ENCODE data around the gene USB1. TPM values are rescaled to one million over a fixed set of nuclear protein-coding genes. Genes with fewer than 3 reads are reported as not detected.

Gene USB1
- total RNA-seq, 2 experiments from 2014 or later = 32.9 to 37.5 TPM

DNA sequence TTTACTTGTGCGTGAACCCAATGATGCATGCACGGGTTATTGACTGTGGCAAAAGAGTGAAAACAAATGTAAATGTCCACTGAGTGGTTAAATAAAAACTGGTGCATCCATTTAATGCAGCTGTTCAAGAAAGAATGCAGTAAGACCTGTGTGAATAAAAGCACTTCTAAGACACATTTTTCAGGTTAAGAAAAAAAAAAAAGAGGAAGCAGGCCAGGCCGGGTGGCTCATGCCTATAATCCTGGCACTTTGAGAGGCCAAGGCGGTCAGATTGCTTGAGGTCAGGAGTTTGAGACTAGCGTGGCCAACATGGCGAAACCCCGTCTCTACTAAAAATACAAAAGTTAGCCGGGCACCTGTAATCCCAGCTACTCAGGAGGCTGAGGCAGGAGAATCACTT, 42.1 kb upstream of the USB1 start:
- TF ChIP-seq, protein P1, sequence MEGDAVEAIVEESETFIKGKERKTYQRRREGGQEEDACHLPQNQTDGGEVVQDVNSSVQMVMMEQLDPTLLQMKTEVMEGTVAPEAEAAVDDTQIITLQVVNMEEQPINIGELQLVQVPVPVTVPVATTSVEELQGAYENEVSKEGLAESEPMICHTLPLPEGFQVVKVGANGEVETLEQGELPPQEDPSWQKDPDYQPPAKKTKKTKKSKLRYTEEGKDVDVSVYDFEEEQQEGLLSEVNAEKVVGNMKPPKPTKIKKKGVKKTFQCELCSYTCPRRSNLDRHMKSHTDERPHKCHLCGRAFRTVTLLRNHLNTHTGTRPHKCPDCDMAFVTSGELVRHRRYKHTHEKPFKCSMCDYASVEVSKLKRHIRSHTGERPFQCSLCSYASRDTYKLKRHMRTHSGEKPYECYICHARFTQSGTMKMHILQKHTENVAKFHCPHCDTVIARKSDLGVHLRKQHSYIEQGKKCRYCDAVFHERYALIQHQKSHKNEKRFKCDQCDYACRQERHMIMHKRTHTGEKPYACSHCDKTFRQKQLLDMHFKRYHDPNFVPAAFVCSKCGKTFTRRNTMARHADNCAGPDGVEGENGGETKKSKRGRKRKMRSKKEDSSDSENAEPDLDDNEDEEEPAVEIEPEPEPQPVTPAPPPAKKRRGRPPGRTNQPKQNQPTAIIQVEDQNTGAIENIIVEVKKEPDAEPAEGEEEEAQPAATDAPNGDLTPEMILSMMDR (IDR thresholded peaks at IDR 0.05) = no peak
- no peak overlapping the region for H3K4me3 Mint-ChIP-seq
- H3K27ac Mint-ChIP-seq = no peak overlapping the region
- intact Hi-C loops (cut with micrococcal nuclease) = no loop called here
- ChIA-PET CTCF (no interaction called here), POLR2A (no interaction called here)
- ATAC-seq (no peak), DNase-seq (no peak)
- no peaks in the 10 kb centered on the region for H3K9me3 Mint-ChIP-seq
- no peaks in the 10 kb centered on the region for H3K27me3 Mint-ChIP-seq
- H3K4me1 Mint-ChIP-seq (ENCODE audit: low read depth) = no peaks in the 10 kb centered on the region
- no peaks in the 10 kb centered on the region for H3K36me3 Mint-ChIP-seq (ENCODE audit: low read depth)

DNA sequence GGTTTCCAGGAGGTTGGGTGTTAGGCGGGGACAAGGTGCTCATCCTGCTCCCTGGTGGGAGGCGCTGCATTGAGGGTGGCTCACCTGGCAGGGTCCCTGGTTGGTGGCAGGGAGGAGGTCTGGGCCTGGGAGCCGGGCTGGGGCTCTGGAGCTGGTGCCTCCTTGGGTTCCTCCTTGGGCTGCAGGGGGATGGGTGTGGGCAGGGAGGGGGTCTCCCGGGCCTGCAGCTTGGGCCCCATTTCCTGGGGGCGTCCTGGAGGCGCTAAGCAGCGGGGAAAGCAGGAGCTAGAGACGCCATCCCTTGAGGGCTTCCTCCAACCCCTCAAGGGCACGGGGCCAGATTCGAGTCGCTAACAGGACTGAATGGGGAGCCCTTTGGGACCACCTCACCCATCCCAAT, 41.4 kb upstream of the USB1 start:
- CTCF ChIA-PET = no interaction called here
- no peak for DNase-seq
- no peaks in the 10 kb centered on the region for H3K36me3 Mint-ChIP-seq (ENCODE audit: low read depth)

DNA sequence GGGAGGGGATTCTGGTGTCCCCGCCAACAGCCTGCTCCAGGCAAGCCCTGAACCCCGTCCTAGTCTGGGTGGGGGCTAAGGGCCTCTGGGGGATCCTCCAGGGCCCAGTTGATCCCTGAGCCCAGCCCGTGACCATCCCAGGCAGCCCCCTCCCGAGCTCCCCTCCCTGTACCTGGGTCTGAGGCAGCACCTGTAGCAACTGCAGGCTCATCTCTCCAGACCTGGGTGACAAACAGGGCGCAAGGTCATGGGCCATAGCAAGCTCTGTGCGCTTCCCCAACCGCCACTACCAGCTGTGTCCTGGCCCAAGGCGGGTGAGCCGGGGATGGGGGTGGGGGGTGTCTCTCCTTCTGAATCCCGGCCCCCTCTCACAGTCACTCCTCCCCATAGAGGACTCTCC, 40.9 kb upstream of the USB1 start:
- intact Hi-C loops (cut with micrococcal nuclease) = no loop called here
- CTCF ChIA-PET = no interaction called here
- Mint-ChIP-seq H3K27me3 (no peaks in the 10 kb centered on the region), H3K36me3 (ENCODE audit: low read depth) (no peaks in the 10 kb centered on the region), H3K4me1 (ENCODE audit: low read depth) (no peaks in the 10 kb centered on the region), H3K27ac (no peak overlapping the region), H3K9me3 (no peaks in the 10 kb centered on the region), H3K4me3 (no peak overlapping the region)
- POLR2A ChIA-PET = no interaction called here
- DNase-seq (no peak), ATAC-seq (no peak)
- TF ChIP-seq, protein P1 (IDR thresholded peaks at IDR 0.05) = no peak

More for the DNA sequence above, 41.4 kb upstream of the USB1 start:
- TF ChIP-seq, protein P1 (IDR thresholded peaks at IDR 0.05) = no peak
- ATAC-seq = no peak
- no peak overlapping the region for H3K4me3 Mint-ChIP-seq
- no peaks in the 10 kb centered on the region for H3K4me1 Mint-ChIP-seq (ENCODE audit: low read depth)
- H3K27me3 Mint-ChIP-seq = no peaks in the 10 kb centered on the region
- POLR2A ChIA-PET = interaction anchor here (0.6 kb wide), 1 partner anchor 101 kb away, joined by 3 read pairs; no protein-coding TSS in a partner anchor
- intact Hi-C loops (cut with micrococcal nuclease) = no loop called here
- no peak overlapping the region for H3K27ac Mint-ChIP-seq
- no peaks in the 10 kb centered on the region for H3K9me3 Mint-ChIP-seq

DNA sequence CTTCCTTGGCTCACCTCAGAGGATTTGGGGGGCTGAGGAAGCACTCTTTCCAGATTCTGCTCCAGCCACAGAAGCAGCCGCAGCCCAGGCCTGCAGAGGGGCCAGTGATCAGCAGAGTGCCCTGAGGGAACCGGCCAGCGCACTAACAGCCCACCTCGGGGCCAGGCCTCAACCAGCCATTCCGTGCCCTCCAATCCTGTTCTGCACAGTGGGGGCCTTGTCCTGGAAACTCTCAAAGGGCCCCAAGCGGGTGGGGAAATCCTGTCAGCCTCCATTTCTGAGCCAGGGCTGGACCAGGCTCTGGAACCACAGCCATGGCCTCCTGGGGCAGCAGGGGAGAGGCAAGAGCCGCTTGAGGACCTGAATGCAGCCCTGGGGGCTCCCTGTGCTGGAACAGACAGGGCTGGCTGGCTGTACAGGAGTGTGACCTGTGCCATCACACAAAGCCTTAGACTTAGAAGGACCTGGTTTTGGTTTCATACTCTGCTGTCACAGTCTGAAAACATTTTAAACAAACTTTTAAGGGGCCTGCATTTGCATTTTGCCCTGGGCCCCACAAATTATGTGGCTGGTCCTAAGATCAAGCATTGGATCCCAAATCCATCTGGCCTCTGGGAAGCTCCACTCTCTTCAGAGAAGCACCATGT, 40.3 kb upstream of the USB1 start:
- TF ChIP-seq, protein P1 (IDR thresholded peaks at IDR 0.05) = no peak
- Mint-ChIP-seq H3K4me3 (no peak overlapping the region), H3K36me3 (ENCODE audit: low read depth) (no peaks in the 10 kb centered on the region), H3K27me3 (no peaks in the 10 kb centered on the region), H3K27ac (no peak overlapping the region), H3K4me1 (ENCODE audit: low read depth) (no peaks in the 10 kb centered on the region), H3K9me3 (no peaks in the 10 kb centered on the region)
- intact Hi-C loops (cut with micrococcal nuclease) = no loop called here
- ATAC-seq = no peak
- CTCF ChIA-PET = no interaction called here
- POLR2A ChIA-PET = no interaction called here
- DNase-seq = no peak

DNA sequence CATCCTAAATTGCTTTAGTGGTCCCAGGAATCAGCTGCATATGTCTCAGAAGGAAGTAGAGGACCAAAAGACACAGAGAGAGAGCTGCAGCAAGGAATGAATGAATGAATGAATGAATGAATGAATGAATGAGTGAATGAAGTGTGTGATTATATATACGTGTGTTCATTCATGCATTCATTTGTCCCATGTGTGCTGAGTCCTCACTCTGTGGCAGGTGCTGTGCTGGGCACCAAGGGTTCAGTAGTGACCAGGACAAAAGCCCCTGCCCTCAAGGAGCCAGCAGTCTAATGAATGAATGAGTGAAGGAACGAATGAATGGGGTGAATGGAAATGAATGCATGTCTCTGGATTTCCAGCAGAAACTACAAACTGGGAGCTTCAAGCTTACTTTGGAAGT, 39.7 kb upstream of the USB1 start:
- Mint-ChIP-seq H3K4me1 (ENCODE audit: low read depth) (no peaks in the 10 kb centered on the region), H3K9me3 (no peaks in the 10 kb centered on the region), H3K27ac (no peak overlapping the region), H3K27me3 (no peaks in the 10 kb centered on the region), H3K4me3 (no peak overlapping the region), H3K36me3 (ENCODE audit: low read depth) (no peaks in the 10 kb centered on the region)
- ChIA-PET CTCF (no interaction called here), POLR2A (no interaction called here)
- TF ChIP-seq, protein P1 (IDR thresholded peaks at IDR 0.05) = no peak
- DNase-seq (no peak), ATAC-seq (no peak)
- intact Hi-C loops (cut with micrococcal nuclease) = no loop called here

All from activated CD8-positive, alpha-beta T cell treated with anti-CD3 and anti-CD28 coated beads for 36 hours (primary cell).